Heart left ventricle (tissue), 16 donors: ENCODE data around the gene ATP8A1. TPM values are rescaled to one million over a fixed set of nuclear protein-coding genes. Genes with fewer than 3 reads are reported as not detected.

Experiments used
- ATAC-seq, 4 donors: fragments of 200-7000 bp; cut with Tn5 transposase; one replicate each; pipeline ENCODE4 v1.9.1; 2020 to 2022; ENCODE audit warnings: moderate library complexity in 4 of 4, mild to moderate bottlenecking in 3 of 4, moderate number of reproducible peaks in 1 of 4
- DNase-seq, 5 donors: peaks; one replicate each; pipeline ENCODE4 v3.0.0-alpha.2; 2020
- H3K27ac ChIP-seq, 12 donors: fragments of 200-600 bp; sonication (generic) in 4 of 12; one replicate each; pipeline versions ENCODE4 v1.5.0 to v1.8.0; 2016 to 2022; ENCODE audit warnings: mild to moderate bottlenecking in 2 of 12
- H3K27me3 ChIP-seq, 9 donors: fragments of 200-600 bp; sonication (generic) in 2 of 9; one replicate each; pipeline versions ENCODE4 v1.5.1 to v1.8.0; 2016 to 2022; ENCODE audit warnings: mild to moderate bottlenecking in 3 of 9
- H3K36me3 ChIP-seq, 9 donors: fragments of 200-600 bp; sonication (generic) in 2 of 9; one replicate each; pipeline versions ENCODE4 v1.5.0 to v1.8.0; 2018 to 2022; ENCODE audit warnings: mild to moderate bottlenecking in 2 of 9
- H3K4me1 ChIP-seq, 12 donors: fragments of 200-600 bp; sonication (generic) in 4 of 12; one replicate each; pipeline versions ENCODE4 v1.5.0 to v1.8.0; 2016 to 2022; ENCODE audit warnings: mild to moderate bottlenecking in 3 of 12
- H3K4me3 ChIP-seq, 12 donors: fragments of 200-600 bp; sonication (generic) in 4 of 12; one replicate each; pipeline versions ENCODE4 v1.5.0 to v1.8.0; 2017 to 2022; ENCODE audit warnings: mild to moderate bottlenecking in 9 of 12, moderate library complexity in 4 of 12
- H3K9me3 ChIP-seq, 12 donors: fragments of 200-600 bp; sonication (generic) in 4 of 12; one replicate each; pipeline versions ENCODE4 v1.5.0 to v1.8.0; 2016 to 2022; ENCODE audit warnings: mild to moderate bottlenecking in 1 of 12
- CTCF ChIP-seq, 12 donors: fragments of 200-600 bp; sonication (generic) in 4 of 12; IDR thresholded peaks; one replicate each; pipeline versions ENCODE4 v1.5.0 to v1.8.0; 2018 to 2022; ENCODE audit warnings: antibody characterized with exemption in 12 of 12, mild to moderate bottlenecking in 5 of 12
- POLR2A ChIP-seq, 2 donors: fragments of 450-650 bp; IDR thresholded peaks; one replicate each; pipeline ENCODE4 v1.6.1; 2017; ENCODE audit warnings: antibody characterized with exemption in 2 of 2, mild to moderate bottlenecking in 2 of 2, moderate library complexity in 2 of 2
- WGBS, 4 donors: extraction: QIAGEN DNeasy Blood & Tissue Kit in 2 of 4; methylation state at CpG; one replicate each; pipeline versions ENCODE4 v1.1.5 to v1.1.7; 2013 to 2018; 5-methylcytosine and 5-hydroxymethylcytosine counted together
- intact Hi-C, 10 donors: fragments of 100-400 bp; cut with DNase I; formaldehyde crosslinking; loops; one replicate each; pipeline versions ENCODE4 v1.11.1 to v1.14.2; 2022
- polyA plus RNA-seq, 2 donors: library from polyadenylated mRNA; stranded (reverse); fragments of 200-250 nt; gene quantifications; one replicate each; pipeline ENCODE4 v1.2.3, GENCODE V29; 2013
- total RNA-seq, 9 donors: library from RNA; depleted of rRNA in 2 of 9; stranded (reverse); fragments of >200 nt in 2 of 9; fragmentation: NEBNext Ultra II Directional in 3 of 9; extraction: Animal tissue kit (Norgen Biotek cat#: 25700) in 3 of 9; gene quantifications; one replicate each; pipeline versions ENCODE4 v1.1.0 to v1.2.4, GENCODE V29; 2016 to 2023
- donor health status: ischemic (EF 13 %, LVEDD 7.1; RV severe dilation, severe dysfunction).
- donor health status: healthy with polysubstance abuse.
- donor health status: DM: no; HTN: yes; CAD: no.
- donor health status: DM: no; HTN: no; CAD: no.
- donor health status: ischemic (EF 25% LVEDD 6.9; RV normal size, moderate dysfunction).
- donor health status: ischemic (EF 25% LVEDD 5.7; RV mildly dilated, moderate dysfunction).
- donor health status: healthy.
- donor health status: DM: yes; HTN: yes; CAD: no.
- donor health status: ischemic (EF 35%, LVEDD 5.7; RV mildly dilated, moderate dysfunction).
- donor health status: nonischemic (EF 11% LVEDD 7.7; RV severe dilation, severe dysfunction).
- donor health status: DM: yes; HTN: yes; CAD: no.
- donor health status: PGD.
- donor health status: ischemic (EF 29% LVEDD 5.4; RV normal size, mild dysfunction).
- donor health status: nonischemic (EF 23%, LVEDD 6.1; RV moderate dilation, normal function).

The ATP8A1 gene
- total and polyA plus RNA-seq, 11 donors: 4.6 to 29.7 (median 16.2) TPM

DNA sequence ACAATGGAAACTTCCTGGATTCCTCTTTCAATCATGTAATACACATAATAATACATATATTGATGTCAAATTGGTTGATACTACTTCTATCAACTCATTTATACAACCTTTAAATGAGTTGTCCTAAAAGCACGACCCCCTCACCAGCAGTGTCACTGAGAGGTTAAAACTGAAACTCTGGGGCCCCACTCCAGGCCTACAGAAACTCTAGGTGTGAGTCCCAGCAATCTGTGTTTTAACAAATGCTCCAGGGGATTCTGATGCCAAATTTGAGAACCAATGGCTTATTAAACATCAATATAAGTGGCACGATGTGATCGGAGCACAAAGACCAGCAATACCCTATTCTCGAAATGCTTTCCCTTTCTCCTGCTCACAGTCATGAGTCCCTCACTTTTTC is 47.9 kb downstream of the ATP8A1 start:
- H3K36me3 ChIP-seq: peaks cover 0 to 5% (median 0%) of the 10 kb centered on the region in 9 donors
- no peak overlapping the region for H3K4me3 ChIP-seq
- no peak overlapping the region for H3K27ac ChIP-seq
- ATAC-seq (no peak), DNase-seq (no peak)
- no peak for TF ChIP-seq POLR2A (IDR thresholded peaks at IDR 0.05)
- no peak for TF ChIP-seq CTCF (IDR thresholded peaks at IDR 0.05)
- 92 to 99% (median 97%) methylated on average over 4 of the region's 4 CpGs for WGBS, 4 donors
- intact Hi-C loops: loop anchor here in 3 of 10 donors (5.0 kb wide), 1 partner anchor 48 kb away; the partner anchor contains the start of gene ATP8A1 (in 3 of the 3)
- H3K27me3 ChIP-seq: no peaks in the 10 kb centered on the region
- peaks cover 0 to 57% (median 22%) of the 10 kb centered on the region in 12 donors for H3K4me1 ChIP-seq
- H3K9me3 ChIP-seq: no peaks in the 10 kb centered on the region

DNA sequence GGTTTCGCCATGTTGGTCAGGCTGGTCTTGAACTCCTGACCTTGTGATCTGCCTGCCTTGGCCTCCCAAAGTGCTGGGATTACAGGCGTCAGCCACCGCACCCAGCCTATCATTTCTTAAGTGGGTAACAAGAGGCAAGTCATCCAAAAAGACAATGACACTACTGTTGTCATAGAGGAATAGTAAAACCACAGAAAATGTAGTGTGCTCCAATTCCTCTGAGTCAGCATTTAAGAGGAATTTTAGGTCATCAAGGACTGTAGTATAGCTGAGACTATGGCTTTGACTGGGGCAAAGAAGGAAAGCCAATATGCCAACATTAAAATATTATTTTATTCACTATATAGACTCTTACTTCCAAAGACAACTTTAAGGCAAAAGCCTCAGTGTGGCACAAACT is 48.4 kb downstream of the ATP8A1 start:
- H3K4me1 ChIP-seq: peaks cover 0 to 62% (median 23%) of the 10 kb centered on the region in 12 donors
- peaks cover 0 to 5% (median 0%) of the 10 kb centered on the region in 9 donors for H3K36me3 ChIP-seq
- ATAC-seq (no peak), DNase-seq (no peak)
- H3K9me3 ChIP-seq: no peaks in the 10 kb centered on the region
- no peak overlapping the region for H3K4me3 ChIP-seq
- intact Hi-C loops: loop anchor here in 3 of 10 donors (5.0 kb wide), 1 partner anchor 49 kb away; the partner anchor contains the start of gene ATP8A1 (in 3 of the 3)
- no peaks in the 10 kb centered on the region for H3K27me3 ChIP-seq
- TF ChIP-seq POLR2A (IDR thresholded peaks at IDR 0.05): no peak
- no peak for TF ChIP-seq CTCF (IDR thresholded peaks at IDR 0.05)
- 76 to 94% (median 80%) methylated on average over 2 to 3 of the region's 3 CpGs for WGBS, 4 donors
- H3K27ac ChIP-seq: no peak overlapping the region

GRCh38 chr4:42607011-42607726 is 49.7 kb downstream of the ATP8A1 start:
- H3K27me3 ChIP-seq: no peaks in the 10 kb centered on the region
- no peak for TF ChIP-seq POLR2A (IDR thresholded peaks at IDR 0.05)
- intact Hi-C loops: loop anchor here in 4 of 10 donors (2.0 to 5.0 kb wide), 2 partner anchors 50 kb away; partner anchors contain the start of gene ATP8A1 (in 4 of the 4)
- 47 to 56% (median 53%) methylated on average over 3 of the region's 3 CpGs for WGBS, 4 donors
- peaks cover 0 to 64% (median 23%) of the 10 kb centered on the region in 12 donors for H3K4me1 ChIP-seq
- H3K36me3 ChIP-seq: peaks cover 0 to 5% (median 0%) of the 10 kb centered on the region in 9 donors
- no peaks in the 10 kb centered on the region for H3K9me3 ChIP-seq
- H3K4me3 ChIP-seq: no peak overlapping the region
- DNase-seq (no peak), ATAC-seq (peak in 2 of 4 donors; percentile 26 to 50)
- peak overlapping the region in 4 of 12 donors; percentile 22 to 33 (median 28) for H3K27ac ChIP-seq

GRCh38 chr4:42605264-42605663 is 51.6 kb downstream of the ATP8A1 start:
- peak overlapping the region in 6 of 12 donors; percentile 2 to 67 (median 28) for H3K27ac ChIP-seq
- TF ChIP-seq POLR2A (IDR thresholded peaks at IDR 0.05) (no peak), CTCF (IDR thresholded peaks at IDR 0.05) (no peak)
- H3K36me3 ChIP-seq: no peaks in the 10 kb centered on the region
- no peaks in the 10 kb centered on the region for H3K27me3 ChIP-seq
- no peak for DNase-seq
- intact Hi-C loops: loop anchor here in 4 of 10 donors (2.0 to 5.0 kb wide), 2 partner anchors 52 kb away; partner anchors contain the start of gene ATP8A1 (in 4 of the 4)
- no peak overlapping the region for H3K4me3 ChIP-seq
- WGBS, 4 donors: 42 to 59% (median 51%) methylated on average over 5 of the region's 5 CpGs
- H3K9me3 ChIP-seq: no peaks in the 10 kb centered on the region
- peaks cover 0 to 50% (median 18%) of the 10 kb centered on the region in 12 donors for H3K4me1 ChIP-seq
- ATAC-seq: peak; percentile 74 to 83 (median 82)
